ENCODE data around the gene CDKAL1.

CDKAL1 gene

GRCh38 chr6:20653085-20653479 is 118.8 kb downstream of the CDKAL1 start:
- H2BK120ac ChIP-seq (ENCODE audit: low read depth, low read length) = no peak overlapping the region
- H3K79me1 ChIP-seq (ENCODE audit: low read depth, low read length) = no peaks in the 10 kb centered on the region
- H2BK12ac ChIP-seq (ENCODE audit: low read length) = no peak overlapping the region
- H3K14ac ChIP-seq (ENCODE audit: low read length) = no peak overlapping the region
- no CpG with 5 or more reads among the region's 4 CpGs for WGBS, 2 donors (ENCODE audit: extremely low coverage in 2 of 2, insufficient read length in 2 of 2, insufficient replicate concordance in 1 of 2)
- H3K27ac ChIP-seq (replicated peaks; ENCODE audit: low read length) = no peak overlapping the region
- H3K36me3 ChIP-seq (replicated peaks in 1 of 2; ENCODE audit: control insufficient read depth in 2 of 2, insufficient read depth in 2 of 2, low read length in 2 of 2) = peaks cover 0 to 4% of the 10 kb centered on the region in 2 donors
- no peaks in the 10 kb centered on the region for H3K9me3 ChIP-seq (replicated peaks in 1 of 2; ENCODE audit: control insufficient read depth in 2 of 2, insufficient read depth in 1 of 2, low read depth in 1 of 2, low read length in 2 of 2)
- H3K9ac ChIP-seq (ENCODE audit: low read depth, low read length, poor library complexity) = no peak overlapping the region
- H3K4me1 ChIP-seq (ENCODE audit: control insufficient read depth in 2 of 2, insufficient read depth in 1 of 2, low read depth in 1 of 2, low read length in 2 of 2) = peaks cover 0 to under 1% of the 10 kb centered on the region in 2 donors
- no peaks in the 10 kb centered on the region for H3K27me3 ChIP-seq (ENCODE audit: control insufficient read depth in 3 of 3, insufficient read depth in 3 of 3, low read depth in 1 of 3, low read length in 3 of 3)
- no peak overlapping the region for H3K18ac ChIP-seq (ENCODE audit: low read length)
- no peak overlapping the region for H3K4me2 ChIP-seq (ENCODE audit: insufficient read depth, low read length, poor library complexity, severe bottlenecking)
- H2AFZ ChIP-seq (ENCODE audit: low read length) = no peak overlapping the region
- no peak overlapping the region for H3K4ac ChIP-seq (ENCODE audit: low read length)
- no peak overlapping the region for H2BK5ac ChIP-seq (ENCODE audit: low read length)
- H3K4me3 ChIP-seq (ENCODE audit: low read length in 2 of 2) = no peak overlapping the region
- no peak for DNase-seq (ENCODE audit: low spot score)
- H4K8ac ChIP-seq (ENCODE audit: low read depth, low read length) = no peak overlapping the region
- H3K23ac ChIP-seq (ENCODE audit: low read depth, low read length, poor library complexity) = no peak overlapping the region
- H4K91ac ChIP-seq (ENCODE audit: low read depth, low read length, poor library complexity) = no peak overlapping the region
- H2BK15ac ChIP-seq (ENCODE audit: low read length) = no peak overlapping the region
- no peak overlapping the region for H2AK5ac ChIP-seq (ENCODE audit: low read depth, low read length)

- no peak for DNase-seq (ENCODE audit: low spot score)
- Histone ChIP-seq H2BK12ac (ENCODE audit: low read length) (no peak overlapping the region), H3K14ac (ENCODE audit: low read length) (no peak overlapping the region), H3K4ac (ENCODE audit: low read length) (no peak overlapping the region), H3K36me3 (replicated peaks in 1 of 2; ENCODE audit: control insufficient read depth in 2 of 2, insufficient read depth in 2 of 2, low read length in 2 of 2) (no peaks in the 10 kb centered on the region), H3K18ac (ENCODE audit: low read length) (no peak overlapping the region), H3K9me3 (replicated peaks in 1 of 2; ENCODE audit: control insufficient read depth in 2 of 2, insufficient read depth in 1 of 2, low read depth in 1 of 2, low read length in 2 of 2) (no peaks in the 10 kb centered on the region), H4K8ac (ENCODE audit: low read depth, low read length) (no peak overlapping the region), H2BK5ac (ENCODE audit: low read length) (no peak overlapping the region), H3K4me1 (ENCODE audit: control insufficient read depth in 2 of 2, insufficient read depth in 1 of 2, low read depth in 1 of 2, low read length in 2 of 2) (peaks cover 0 to 3% of the 10 kb centered on the region in 2 donors), H3K79me1 (ENCODE audit: low read depth, low read length) (no peaks in the 10 kb centered on the region), H2BK15ac (ENCODE audit: low read length) (no peak overlapping the region), H3K27me3 (ENCODE audit: control insufficient read depth in 3 of 3, insufficient read depth in 3 of 3, low read depth in 1 of 3, low read length in 3 of 3) (no peaks in the 10 kb centered on the region), H3K23ac (ENCODE audit: low read depth, low read length, poor library complexity) (no peak overlapping the region), H3K4me3 (ENCODE audit: low read length in 2 of 2) (no peak overlapping the region), H3K9ac (ENCODE audit: low read depth, low read length, poor library complexity) (no peak overlapping the region), H2AFZ (ENCODE audit: low read length) (no peak overlapping the region), H2BK120ac (ENCODE audit: low read depth, low read length) (no peak overlapping the region), H2AK5ac (ENCODE audit: low read depth, low read length) (no peak overlapping the region), H3K4me2 (ENCODE audit: insufficient read depth, low read length, poor library complexity, severe bottlenecking) (no peak overlapping the region), H3K27ac (replicated peaks; ENCODE audit: low read length) (no peak overlapping the region), H4K91ac (ENCODE audit: low read depth, low read length, poor library complexity) (no peak overlapping the region)
- WGBS, 2 donors (ENCODE audit: extremely low coverage in 2 of 2, insufficient read length in 2 of 2, insufficient replicate concordance in 1 of 2) = no CpG with 5 or more reads among the region's 5 CpGs
Observed at GRCh38 chr6:20655317-20655716, 121.1 kb downstream of the CDKAL1 start.

- no peak overlapping the region for H2BK12ac ChIP-seq (ENCODE audit: low read length)
- no peak overlapping the region for H3K14ac ChIP-seq (ENCODE audit: low read length)
- no peak overlapping the region for H3K18ac ChIP-seq (ENCODE audit: low read length)
- H2BK120ac ChIP-seq (ENCODE audit: low read depth, low read length) = no peak overlapping the region
- H3K4me2 ChIP-seq (ENCODE audit: insufficient read depth, low read length, poor library complexity, severe bottlenecking) = no peak overlapping the region
- H2BK5ac ChIP-seq (ENCODE audit: low read length) = no peak overlapping the region
- no peak for DNase-seq (ENCODE audit: low spot score)
- no peak overlapping the region for H3K4me3 ChIP-seq (ENCODE audit: low read length in 2 of 2)
- H4K8ac ChIP-seq (ENCODE audit: low read depth, low read length) = no peak overlapping the region
- no peaks in the 10 kb centered on the region for H3K9me3 ChIP-seq (replicated peaks in 1 of 2; ENCODE audit: control insufficient read depth in 2 of 2, insufficient read depth in 1 of 2, low read depth in 1 of 2, low read length in 2 of 2)
- H3K27me3 ChIP-seq (ENCODE audit: control insufficient read depth in 3 of 3, insufficient read depth in 3 of 3, low read depth in 1 of 3, low read length in 3 of 3) = no peaks in the 10 kb centered on the region
- no peaks in the 10 kb centered on the region for H3K36me3 ChIP-seq (replicated peaks in 1 of 2; ENCODE audit: control insufficient read depth in 2 of 2, insufficient read depth in 2 of 2, low read length in 2 of 2)
- no peak overlapping the region for H2AFZ ChIP-seq (ENCODE audit: low read length)
- no CpG with 5 or more reads among the region's 2 CpGs for WGBS, 2 donors (ENCODE audit: extremely low coverage in 2 of 2, insufficient read length in 2 of 2, insufficient replicate concordance in 1 of 2)
- no peak overlapping the region for H3K4ac ChIP-seq (ENCODE audit: low read length)
- no peak overlapping the region for H2BK15ac ChIP-seq (ENCODE audit: low read length)
- no peak overlapping the region for H3K27ac ChIP-seq (replicated peaks; ENCODE audit: low read length)
- H2AK5ac ChIP-seq (ENCODE audit: low read depth, low read length) = no peak overlapping the region
- no peak overlapping the region for H4K91ac ChIP-seq (ENCODE audit: low read depth, low read length, poor library complexity)
- no peak overlapping the region for H3K9ac ChIP-seq (ENCODE audit: low read depth, low read length, poor library complexity)
- peaks cover 0 to 8% of the 10 kb centered on the region in 2 donors for H3K4me1 ChIP-seq (ENCODE audit: control insufficient read depth in 2 of 2, insufficient read depth in 1 of 2, low read depth in 1 of 2, low read length in 2 of 2)
- no peaks in the 10 kb centered on the region for H3K79me1 ChIP-seq (ENCODE audit: low read depth, low read length)
- H3K23ac ChIP-seq (ENCODE audit: low read depth, low read length, poor library complexity) = no peak overlapping the region
Observed at GRCh38 chr6:20657274-20657800, 123.1 kb downstream of the CDKAL1 start.

GRCh38 chr6:20658053-20658452 is 123.8 kb downstream of the CDKAL1 start:
- no peak overlapping the region for H3K4me3 ChIP-seq (ENCODE audit: low read length in 2 of 2)
- H4K8ac ChIP-seq (ENCODE audit: low read depth, low read length) = no peak overlapping the region
- H3K9me3 ChIP-seq (replicated peaks in 1 of 2; ENCODE audit: control insufficient read depth in 2 of 2, insufficient read depth in 1 of 2, low read depth in 1 of 2, low read length in 2 of 2) = no peaks in the 10 kb centered on the region
- no peak overlapping the region for H4K91ac ChIP-seq (ENCODE audit: low read depth, low read length, poor library complexity)
- peaks cover 0 to 8% of the 10 kb centered on the region in 2 donors for H3K4me1 ChIP-seq (ENCODE audit: control insufficient read depth in 2 of 2, insufficient read depth in 1 of 2, low read depth in 1 of 2, low read length in 2 of 2)
- H2AFZ ChIP-seq (ENCODE audit: low read length) = no peak overlapping the region
- no peak overlapping the region for H3K14ac ChIP-seq (ENCODE audit: low read length)
- no peak overlapping the region for H3K4me2 ChIP-seq (ENCODE audit: insufficient read depth, low read length, poor library complexity, severe bottlenecking)
- no CpG with 5 or more reads among the region's 2 CpGs for WGBS, 2 donors (ENCODE audit: extremely low coverage in 2 of 2, insufficient read length in 2 of 2, insufficient replicate concordance in 1 of 2)
- H3K27me3 ChIP-seq (ENCODE audit: control insufficient read depth in 3 of 3, insufficient read depth in 3 of 3, low read depth in 1 of 3, low read length in 3 of 3) = no peaks in the 10 kb centered on the region
- no peak overlapping the region for H3K9ac ChIP-seq (ENCODE audit: low read depth, low read length, poor library complexity)
- no peak overlapping the region for H2AK5ac ChIP-seq (ENCODE audit: low read depth, low read length)
- H2BK12ac ChIP-seq (ENCODE audit: low read length) = no peak overlapping the region
- no peak overlapping the region for H2BK120ac ChIP-seq (ENCODE audit: low read depth, low read length)
- no peaks in the 10 kb centered on the region for H3K79me1 ChIP-seq (ENCODE audit: low read depth, low read length)
- H3K27ac ChIP-seq (replicated peaks; ENCODE audit: low read length) = no peak overlapping the region
- no peak overlapping the region for H3K23ac ChIP-seq (ENCODE audit: low read depth, low read length, poor library complexity)
- no peaks in the 10 kb centered on the region for H3K36me3 ChIP-seq (replicated peaks in 1 of 2; ENCODE audit: control insufficient read depth in 2 of 2, insufficient read depth in 2 of 2, low read length in 2 of 2)
- DNase-seq (ENCODE audit: low spot score) = no peak
- no peak overlapping the region for H3K4ac ChIP-seq (ENCODE audit: low read length)
- no peak overlapping the region for H2BK5ac ChIP-seq (ENCODE audit: low read length)
- H2BK15ac ChIP-seq (ENCODE audit: low read length) = no peak overlapping the region
- H3K18ac ChIP-seq (ENCODE audit: low read length) = no peak overlapping the region

All from neuronal stem cell (in vitro differentiated cells).